ENCODE results near the gene SSTR5.

Gene SSTR5

DNA sequence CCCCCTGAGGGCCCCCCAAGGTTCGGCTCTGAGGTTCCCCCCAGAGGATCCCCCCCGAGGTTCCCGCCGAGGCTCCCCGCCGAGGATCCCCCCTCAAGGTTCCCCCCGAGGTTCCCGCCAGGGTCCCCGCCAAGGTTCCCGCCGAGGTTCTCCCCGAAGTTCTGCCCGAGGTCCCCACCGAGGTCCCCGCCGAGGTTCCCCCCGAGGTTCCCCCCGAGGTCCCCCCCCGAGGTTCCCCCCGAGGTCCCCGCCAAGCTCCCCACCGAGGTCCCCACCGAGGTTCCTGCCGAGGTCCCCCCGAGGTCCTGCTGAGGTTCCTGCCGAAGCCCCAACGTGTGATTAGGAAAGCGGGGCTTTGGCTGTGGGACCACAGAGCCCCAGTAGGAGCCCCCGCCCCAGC, 32.2 kb upstream of the SSTR5 start:
- no peak for DNase-seq

DNA sequence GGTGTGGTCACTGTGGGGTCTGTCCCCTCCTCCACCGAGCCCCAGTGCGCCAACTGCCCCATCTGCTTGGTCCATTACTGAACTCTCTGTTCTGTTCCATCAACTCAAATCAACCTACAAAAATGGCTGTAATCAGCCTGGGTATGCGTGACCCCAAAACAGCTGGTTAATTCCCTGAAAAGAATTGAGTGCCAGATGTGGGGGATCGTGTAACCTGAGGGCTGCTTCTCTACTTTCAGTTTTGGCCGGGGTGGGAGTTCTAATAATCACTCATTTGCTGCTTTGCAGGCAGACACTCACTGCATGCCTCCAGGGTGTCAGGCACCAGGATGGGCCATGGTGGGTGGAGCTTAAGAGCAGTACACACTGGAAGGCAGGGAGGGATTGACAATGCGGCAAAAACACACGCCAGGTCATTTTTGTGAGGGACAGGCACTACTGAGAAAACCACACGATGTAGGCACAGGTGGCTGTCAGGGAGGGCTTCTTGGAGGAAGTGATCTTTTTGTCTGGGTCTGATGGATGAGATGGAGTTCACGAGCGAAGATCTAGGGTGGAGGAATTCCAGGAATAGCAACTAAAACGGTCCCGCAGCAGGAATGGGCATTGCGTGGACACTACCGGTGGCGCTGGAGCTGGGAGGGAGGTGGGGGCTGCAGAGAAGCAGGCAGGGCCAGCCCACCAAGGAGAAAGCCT, 30.4 kb upstream of the SSTR5 start:
- no peak for DNase-seq

DNA sequence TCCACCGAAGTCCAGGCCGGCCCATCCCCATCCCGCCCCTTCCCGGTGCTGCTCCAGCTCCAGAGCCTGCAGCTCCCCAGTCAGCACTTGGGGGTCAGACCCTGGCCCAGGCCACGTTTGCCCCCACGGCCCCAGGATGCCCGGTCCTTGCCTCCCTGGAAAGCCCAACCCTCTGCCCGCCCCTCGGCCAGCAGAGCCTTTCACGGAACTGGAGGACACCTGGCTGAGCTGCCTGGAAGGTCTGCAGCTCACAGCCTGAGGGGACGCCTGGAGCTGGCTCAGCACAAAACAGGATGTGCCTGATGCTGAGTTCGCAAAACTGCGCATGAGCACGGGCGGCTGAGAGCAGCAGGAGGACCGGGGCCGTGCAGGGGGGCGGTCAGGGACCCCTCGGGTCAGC, 29.7 kb upstream of the SSTR5 start:
- no peak for DNase-seq

DNA sequence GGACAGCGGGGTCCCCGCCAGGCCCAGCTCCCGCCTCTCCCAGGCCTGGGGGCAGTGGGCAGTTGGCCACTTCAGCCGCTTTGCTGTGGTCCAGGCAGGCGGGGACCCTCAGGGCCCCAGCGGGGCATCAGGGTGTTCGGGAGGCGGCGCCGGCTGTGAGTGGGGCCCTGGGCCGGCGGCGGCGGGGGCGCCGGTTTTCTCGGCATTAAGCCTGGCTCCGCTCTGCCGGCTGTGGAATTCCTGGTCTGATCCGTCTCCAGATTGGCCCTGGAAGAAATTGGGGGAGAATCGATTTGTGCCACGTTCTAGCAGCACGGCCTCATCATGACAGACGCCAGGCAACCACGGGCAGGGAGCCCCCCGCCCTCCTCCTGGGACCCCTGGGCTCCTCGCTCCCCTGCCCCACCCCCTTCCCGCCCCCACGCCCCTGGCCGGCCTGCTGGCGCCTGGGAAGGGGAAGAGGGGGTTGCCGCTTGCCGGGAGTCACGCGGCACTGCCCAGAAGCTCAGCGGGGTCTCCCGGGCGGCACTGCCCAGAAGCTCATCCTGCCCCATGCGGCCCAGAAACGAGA, 28.6 kb upstream of the SSTR5 start:
- no peak for DNase-seq

DNA sequence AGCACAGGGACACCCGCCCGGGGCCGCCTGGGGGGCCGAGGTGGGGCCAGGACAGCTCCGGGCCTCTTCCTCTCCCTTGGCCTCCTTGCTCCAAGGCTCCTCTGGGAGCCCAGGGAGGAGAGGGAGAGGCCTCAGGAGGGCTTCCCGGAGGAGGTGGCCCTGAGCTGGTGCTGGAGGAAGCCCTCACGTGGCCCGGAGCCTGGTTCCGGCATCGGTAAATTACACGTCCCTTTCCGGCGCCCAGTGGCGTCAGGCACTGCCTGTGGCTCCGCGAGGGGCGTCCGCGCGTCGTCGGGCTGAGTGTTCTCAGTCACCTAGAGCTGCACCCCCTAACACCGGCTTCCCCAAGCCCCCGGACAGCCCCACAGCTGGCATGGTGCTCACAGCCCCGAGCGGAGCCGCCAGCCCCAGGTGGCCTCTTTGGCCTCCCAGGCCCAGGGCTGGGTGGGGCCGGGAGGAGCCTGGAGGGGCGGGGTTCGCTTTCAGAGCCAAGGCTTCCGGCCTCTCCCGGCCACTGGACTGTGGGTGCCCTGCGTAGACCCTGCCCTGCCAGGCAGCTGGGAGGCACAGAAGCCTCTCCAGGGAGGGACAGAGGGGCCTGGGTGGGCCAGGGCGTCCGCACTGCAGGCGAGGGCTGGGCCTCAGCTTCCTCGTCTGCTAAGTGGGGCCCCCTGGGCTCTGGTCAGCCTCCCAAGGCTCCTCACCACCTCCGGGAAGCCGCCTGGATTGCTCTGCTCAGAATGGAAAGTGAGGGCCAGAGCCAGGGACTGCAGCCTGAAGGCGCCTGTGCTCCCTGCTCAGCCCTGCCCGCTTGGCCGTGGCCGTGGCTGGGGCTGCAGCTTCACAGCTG, 27.9 kb upstream of the SSTR5 start:
- DNase-seq, result no peak

DNA sequence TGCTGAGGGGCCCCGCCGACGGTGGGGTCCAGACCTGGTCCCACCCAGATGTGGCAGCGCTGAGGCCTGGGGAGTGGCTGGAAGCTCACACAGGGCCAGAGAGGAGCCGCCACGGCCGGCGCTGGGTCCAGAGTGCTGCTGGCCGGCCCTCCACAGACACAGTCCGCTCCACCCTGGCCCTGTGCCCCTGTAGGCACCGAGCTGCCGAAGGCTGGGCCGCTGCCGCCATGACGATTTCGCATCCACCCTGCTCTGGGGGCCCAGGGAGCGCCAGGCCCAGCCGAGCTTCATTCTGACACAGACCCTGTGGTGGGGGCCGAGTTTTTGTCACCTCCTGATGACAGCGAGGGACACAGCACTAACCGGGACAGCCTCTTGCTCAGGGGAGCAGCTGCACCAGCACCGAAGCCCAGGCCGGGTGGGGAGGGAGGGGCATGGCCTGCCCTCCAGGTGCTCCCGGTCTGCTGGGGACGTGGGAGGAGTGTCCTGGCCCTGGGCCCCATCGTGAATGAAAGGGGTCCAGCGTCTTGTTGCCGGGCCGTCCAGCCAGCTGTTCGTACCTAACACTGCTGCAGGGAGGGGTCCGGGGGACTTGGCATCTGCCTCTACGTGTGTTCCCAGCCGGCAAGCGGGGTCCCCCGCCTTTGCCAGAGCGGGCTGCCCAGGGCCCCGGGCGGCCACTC, 27.1 kb upstream of the SSTR5 start:
- DNase-seq, result no peak

DNA sequence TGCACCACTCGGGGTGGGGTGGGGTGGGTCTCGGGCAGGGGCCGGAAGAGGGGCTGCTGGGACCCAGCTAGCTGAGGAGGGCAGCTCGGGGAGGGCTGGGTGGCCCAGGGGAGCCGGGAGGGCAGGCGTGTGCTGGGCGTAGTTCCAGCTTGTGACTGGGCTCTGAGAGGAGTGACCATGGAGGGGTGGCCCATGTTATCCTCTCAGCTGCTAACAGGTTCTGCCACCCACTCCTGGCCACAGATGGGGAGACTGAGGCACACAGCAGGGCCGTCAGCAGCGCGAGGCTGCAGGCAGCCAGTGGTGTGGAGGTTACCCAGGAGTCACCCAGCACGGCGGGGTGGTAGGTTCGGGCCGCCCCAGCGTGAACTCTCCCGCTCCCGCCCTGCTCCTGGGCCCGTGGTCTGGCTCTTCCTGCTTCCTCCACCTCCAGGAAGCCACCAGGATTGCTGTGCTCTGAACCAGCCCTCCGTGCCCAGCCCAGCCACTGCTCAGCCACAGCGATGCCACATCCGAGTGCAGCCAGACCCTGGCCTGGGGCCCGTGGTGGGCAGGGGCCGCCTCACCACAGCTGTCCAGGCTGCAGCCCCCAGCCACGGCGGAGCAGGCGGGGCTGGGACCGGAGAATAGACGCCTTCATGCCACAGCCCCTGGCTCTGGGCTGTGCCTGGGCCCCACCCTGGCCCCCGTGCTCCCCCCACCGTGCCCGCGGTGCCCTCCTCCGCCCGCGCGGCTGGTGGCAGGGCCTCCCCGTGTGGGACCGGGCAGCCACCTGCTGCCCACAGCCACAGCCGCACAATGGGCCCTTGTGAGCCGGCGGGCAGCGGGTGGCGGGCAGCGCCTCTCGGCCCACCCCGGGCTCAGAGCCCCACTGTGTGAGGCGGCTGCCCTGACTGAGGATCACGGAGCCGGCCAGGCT, 26.3 kb upstream of the SSTR5 start:
- no peak for DNase-seq

DNA sequence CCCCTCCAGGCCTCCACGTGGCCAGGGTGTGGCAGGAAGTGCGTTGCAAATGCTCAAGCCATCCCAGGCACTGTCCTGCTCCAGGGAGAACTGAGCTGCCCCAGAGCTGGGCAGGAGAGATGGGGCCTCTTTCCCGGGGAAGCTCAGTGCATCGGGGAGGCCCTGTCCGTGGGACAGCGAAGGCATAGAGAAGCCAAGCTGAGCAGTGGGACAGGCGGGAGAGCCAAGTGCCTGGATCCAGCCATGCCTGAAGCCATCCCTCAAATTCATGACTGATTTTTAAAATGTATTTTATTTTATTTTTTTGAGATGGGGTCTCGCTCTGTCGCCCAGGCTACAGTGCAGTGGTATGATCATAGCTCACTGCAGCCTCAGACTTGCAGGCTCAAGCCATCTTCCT, 25.4 kb upstream of the SSTR5 start:
- DNase-seq, result no peak

DNA sequence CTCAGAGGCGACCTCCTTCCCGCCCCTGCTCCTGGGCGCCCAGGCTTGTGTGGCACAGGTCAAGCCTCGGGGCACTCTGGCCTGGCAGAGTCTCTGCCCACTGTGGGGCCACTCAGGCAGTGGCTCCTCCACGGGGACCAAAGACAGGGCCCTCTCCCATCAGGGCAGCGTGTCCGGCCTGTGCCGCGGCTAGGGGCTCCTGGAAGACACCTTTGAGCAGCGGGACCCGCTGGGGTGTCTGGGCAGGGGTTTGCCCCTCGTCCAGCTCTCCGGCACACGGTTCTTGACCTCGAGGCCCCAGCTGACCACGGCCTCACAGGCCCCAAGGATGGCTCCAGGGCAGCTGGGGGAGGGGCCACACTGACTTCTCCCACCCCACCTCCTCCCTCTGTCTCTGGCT, 24.7 kb upstream of the SSTR5 start:
- no peak for DNase-seq

DNA sequence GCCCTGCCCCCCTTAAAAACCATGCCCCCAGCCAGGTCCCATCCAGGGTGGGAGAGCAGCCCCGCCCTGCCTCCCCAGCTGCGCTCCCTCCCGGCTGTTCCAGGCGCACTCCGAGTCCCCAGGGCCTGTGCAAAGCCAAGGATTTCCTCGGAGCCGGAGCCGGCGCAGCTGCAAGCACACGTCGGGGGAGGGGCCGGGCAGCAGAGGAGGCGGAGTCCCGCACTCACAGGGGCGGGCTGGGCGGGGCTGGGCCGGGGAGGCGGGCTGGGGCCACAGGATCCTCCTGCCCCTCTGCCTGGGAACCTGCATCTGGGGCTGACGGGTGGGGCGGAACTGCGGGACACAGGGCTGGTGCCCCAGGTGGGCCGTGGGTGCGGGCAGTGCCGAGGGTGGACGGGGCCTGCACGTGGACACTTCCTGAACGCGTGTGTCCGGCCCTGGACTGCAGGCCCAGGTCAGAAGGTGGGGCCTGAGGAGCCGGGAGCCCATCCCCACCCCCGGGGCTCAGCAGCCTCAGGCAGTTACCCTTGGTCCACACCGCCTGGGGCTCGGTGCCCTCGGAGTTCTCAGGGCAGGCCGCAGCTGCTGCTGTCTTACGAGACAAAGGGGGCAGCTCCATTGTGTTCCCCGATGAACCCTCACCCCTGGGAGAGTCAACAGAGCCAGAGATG, 24.0 kb upstream of the SSTR5 start:
- peak; percentile 34 for DNase-seq

DNA sequence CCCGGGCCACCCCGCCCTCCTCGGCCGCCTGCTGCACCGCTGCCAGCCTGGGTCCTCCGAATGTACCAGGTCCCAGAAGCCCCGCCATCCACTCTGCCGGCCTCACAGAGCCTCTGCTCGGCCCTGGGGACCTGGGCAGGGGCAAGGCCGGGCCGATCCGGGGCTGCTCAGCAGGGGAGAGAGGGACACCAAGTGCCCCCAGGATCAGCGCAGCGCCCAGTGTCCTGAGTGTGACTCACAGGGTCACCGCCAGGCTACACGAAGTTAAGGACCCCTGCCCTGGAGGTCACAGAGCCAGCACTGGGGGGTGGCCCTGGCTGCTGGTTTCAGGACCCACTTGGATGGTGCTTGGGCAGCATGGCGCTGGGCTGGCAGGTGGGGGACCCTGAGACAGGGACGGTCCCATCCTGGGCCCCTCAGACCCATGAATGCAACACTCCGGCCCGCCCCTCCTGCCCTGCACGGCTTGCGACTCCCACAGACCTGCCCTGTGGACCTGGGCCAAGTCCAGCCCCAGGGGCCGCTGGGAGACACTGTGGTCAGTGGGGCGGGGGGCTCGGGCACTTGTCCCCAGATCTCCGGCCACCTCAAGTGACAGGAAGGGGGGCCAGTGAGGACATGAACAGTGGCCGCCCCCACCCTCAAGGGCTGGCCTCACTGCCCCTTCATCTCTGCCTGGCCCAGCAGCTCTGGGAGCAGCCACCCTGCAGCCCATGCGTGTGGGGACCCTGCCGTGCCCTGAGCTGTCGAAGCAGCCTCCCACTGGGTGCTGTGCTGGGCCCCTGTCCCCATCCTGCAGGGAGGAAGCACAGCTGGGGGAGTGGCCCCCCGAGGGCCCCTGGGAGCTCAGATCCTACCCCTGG, 23.2 kb upstream of the SSTR5 start:
- DNase-seq, result no peak

DNA sequence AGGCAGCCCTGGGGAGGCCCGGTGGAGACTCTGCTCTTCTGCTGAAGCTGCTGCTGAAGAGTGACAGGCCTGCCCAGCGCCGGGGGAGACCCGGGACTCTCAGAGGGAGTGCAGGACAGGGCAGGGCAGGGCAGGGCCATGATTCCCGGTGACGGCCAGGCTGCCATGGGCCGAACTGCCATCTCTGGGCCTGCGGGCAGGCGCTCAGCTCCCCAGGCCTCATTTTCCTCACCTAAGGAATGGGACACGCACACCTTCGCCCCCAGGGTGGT, 22.6 kb upstream of the SSTR5 start:
- DNase-seq, result no peak

DNA sequence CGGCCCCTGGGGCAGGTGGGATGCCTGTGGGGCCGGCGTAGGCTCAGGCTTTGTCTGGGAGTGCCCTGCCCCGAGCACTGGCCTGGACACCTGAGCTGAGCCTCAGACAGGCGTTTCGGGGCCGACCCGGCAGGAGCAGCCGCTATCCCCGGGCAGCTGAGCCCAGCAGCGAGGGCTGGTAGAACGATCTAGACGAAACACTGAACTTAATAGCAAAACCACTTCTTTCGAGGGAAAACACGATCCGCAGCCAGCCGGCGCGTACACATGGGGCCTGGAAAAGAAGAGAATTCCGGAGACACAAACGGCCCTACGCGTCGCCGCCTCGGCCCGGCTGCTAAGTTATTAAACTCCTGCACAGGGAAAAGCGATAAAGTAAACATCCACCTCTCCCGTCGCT, 22.0 kb upstream of the SSTR5 start:
- no peak for DNase-seq

DNA sequence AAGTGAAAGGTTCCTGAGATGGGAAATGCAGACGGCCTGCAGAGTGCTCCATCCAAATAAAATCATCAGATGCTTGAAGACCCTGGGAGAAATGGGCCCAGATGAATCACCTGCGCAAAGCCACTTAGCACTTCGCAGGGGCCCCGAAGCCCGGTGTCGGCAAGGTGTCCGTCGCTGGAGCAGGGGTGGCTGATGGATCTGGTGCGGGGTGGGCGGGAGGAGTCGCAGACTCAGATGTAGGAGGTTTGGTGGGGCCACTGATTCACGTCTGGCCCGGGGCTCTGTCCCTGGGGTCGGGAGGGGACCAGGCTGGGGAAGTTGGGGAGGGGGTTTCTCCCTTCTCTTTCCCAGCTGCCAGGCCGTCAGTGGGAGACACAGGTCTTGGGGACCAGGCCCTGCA, 21.6 kb upstream of the SSTR5 start:
- no peak for DNase-seq

DNA sequence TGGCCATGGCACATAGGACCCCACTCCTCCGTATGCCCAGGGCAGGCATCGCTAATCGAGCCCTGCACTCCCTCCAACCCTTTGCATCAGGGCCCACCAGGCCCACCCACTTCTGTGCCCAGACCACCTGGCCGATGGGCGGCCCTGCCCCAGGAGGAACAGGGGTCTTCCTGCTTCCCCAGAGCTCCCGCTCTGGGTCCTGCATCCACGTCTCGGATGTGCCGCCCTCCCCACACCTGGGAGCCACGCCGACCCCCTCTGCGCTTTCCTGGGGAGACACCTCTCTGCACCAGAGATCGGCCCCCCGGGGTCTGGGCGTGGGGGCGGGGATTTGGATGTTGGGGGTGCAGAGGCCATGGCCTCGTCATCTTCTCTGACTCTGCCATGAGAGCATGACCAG, 21.1 kb upstream of the SSTR5 start:
- no peak for DNase-seq

DNA sequence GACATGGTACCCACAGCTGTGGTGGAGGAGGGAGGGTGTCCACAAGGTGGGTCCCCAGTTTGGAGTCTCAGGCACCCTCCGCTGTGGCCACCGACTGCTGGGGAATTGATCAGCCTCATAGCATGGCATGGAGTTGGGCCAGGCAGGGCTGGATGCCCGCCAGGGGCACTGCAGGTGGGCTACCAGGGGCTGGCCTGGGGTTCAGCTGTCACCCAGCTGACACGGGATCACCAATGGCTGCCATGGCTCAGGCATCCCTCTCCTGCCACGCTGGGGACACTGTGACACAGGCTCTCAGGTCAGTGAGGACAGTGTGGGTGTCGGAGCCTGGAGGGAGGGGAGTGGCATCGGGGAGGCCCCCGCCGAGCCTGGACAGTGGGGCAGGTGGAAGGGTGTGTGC, 19.8 kb upstream of the SSTR5 start:
- no peak for DNase-seq

DNA sequence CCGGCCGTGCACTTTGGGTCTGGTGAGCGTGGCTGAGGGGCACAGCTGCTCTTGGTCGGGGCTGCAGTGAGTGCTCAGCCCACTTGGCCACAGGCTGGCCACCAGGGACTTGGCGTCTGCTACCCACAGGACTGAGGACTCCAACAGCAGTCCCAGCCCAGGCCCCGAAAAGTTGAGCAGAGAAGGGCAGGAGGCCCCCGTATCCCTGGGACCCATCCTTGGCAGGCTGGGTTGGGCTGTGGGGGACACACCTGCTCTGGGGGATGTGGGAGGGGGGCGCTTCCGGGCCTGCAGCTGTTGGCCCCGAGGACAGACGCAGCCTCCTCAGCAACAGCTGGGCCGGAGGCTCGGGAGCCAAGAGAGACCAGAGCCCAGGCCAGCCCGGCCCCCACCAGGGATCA, 19.4 kb upstream of the SSTR5 start:
- DNase-seq, result no peak

DNA sequence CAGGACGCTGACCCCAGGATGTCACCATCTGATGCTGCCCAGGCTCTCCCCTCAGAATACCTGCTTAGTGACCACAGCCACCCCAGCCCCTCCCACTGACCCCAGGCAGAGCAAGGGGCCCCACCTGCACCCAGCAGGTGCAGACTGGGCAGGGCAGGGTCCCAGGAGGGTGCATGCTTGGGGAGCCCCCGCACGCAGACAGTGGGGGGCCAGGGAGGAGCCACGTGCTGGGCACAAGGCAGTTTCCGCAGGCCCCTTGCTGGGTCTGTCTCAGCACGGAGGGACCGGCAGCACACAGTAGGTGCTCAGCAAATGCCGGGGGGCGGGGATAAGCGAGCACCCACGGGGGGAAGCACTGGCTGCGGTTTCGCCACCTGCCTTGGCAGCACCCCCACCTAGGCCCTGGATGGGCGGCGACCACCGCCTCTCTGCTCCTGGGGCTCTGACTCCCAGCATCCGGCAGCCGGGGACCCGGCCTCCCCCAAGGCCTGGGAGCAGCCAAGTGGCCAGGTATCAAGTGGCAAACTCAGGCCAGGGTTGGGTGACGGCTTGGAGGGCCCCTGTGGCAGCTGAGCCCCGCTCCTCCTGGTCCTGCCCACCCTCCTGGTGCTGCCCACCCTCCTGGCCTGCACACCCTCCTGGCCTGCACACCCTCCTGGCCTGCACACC, 18.7 kb upstream of the SSTR5 start:
- no peak for DNase-seq

DNA sequence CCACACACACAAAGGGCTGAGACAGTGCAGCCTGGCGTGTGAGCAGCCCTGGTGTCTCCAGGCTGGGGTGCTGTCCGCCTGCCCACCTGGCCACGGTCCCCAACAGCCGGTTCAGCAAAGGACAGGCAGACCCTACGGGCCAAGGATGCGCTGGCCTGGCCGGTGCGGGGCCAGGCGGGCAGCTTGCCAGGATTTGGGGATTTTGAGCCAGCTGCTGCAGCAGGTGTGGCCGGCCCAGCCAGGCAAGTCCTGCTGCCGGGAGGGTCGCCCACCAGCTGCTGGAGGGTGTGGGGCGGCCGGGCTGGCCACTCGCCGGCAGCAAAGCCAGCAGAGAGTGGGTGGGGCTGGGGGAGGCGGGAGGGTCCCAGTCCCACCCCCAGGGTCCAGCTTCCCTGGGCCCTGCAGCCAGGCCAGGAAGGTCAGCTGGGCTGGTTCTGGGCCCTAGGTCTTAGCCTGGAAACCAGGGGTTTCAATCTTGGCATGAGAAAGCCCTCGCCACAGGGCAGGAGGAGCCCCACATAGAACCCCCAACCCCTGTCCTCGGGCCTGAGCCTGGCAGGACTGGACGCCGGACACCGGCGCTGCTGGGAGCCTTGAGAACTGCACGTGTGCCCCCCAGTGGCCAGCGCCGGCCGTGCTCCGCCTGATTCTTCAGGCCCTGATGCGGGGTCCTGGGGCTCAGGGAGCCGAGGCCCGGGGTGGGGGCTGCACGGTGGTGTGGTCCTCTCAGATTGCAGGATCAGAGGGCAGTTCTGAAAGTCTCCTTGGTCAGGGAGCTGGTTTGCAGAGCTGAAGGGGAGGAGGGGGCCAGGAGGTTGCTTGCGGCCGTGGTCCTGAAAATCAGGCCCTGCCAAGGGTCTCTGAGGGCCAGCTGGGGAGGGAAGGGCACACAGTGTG, 17.6 kb upstream of the SSTR5 start:
- DNase-seq, result peak; percentile 27
